GM23248 (cell line): ENCODE measurements around the gene TRMT44. TPM values are rescaled to one million over a fixed set of nuclear protein-coding genes. Genes with fewer than 3 reads are reported as not detected.

ENCODE experiments used
- DNase-seq: peaks from one replicate; pipeline ENCODE4 v3.0.0-alpha.2; 2015
- H2AFZ ChIP-seq: fragments of 200-600 bp; sonication (generic); 2 replicates; pipeline ENCODE4 v1.6.1; 2016; ENCODE audit warnings: antibody characterized with exemption
- H3F3A ChIP-seq: fragments of 200-600 bp; sonication (generic); 2 replicates; pipeline ENCODE4 v1.6.1; 2016; ENCODE audit warnings: mild to moderate bottlenecking, antibody characterized with exemption, mixed run types; ENCODE audit not compliant: insufficient read depth
- H3K27ac ChIP-seq: fragments of 200-600 bp; sonication (generic); 2 replicates; pipeline ENCODE4 v1.5.1; 2016; ENCODE audit warnings: mild to moderate bottlenecking
- H3K27me3 ChIP-seq: fragments of 200-600 bp; sonication (generic); replicated peaks from 2 replicates; pipeline ENCODE4 v1.6.1; 2016; ENCODE audit warnings: mild to moderate bottlenecking; ENCODE audit not compliant: insufficient read depth
- H3K36me3 ChIP-seq: fragments of 200-600 bp; sonication (generic); 2 replicates; pipeline ENCODE4 v1.6.1; 2016; ENCODE audit warnings: low read depth, mild to moderate bottlenecking
- H3K4me1 ChIP-seq: fragments of 200-600 bp; sonication (generic); 2 replicates; pipeline ENCODE4 v1.6.1; 2016; ENCODE audit warnings: mild to moderate bottlenecking; ENCODE audit not compliant: insufficient read depth
- H3K4me2 ChIP-seq: fragments of 200-600 bp; sonication (generic); one replicate; pipeline ENCODE4 v1.6.1; 2016; ENCODE audit warnings: mild to moderate bottlenecking; ENCODE audit not compliant: unreplicated experiment
- H3K4me3 ChIP-seq: fragments of 200-600 bp; sonication (generic); 2 replicates; pipeline ENCODE4 v1.5.1; 2016; ENCODE audit warnings: mild to moderate bottlenecking
- H3K79me2 ChIP-seq: fragments of 200-600 bp; sonication (generic); 2 replicates; pipeline ENCODE4 v1.6.1; 2016; ENCODE audit warnings: mild to moderate bottlenecking; ENCODE audit not compliant: insufficient read depth
- H3K9ac ChIP-seq: fragments of 200-600 bp; sonication (generic); 2 replicates; pipeline ENCODE4 v1.6.1; 2016; ENCODE audit warnings: mild to moderate bottlenecking
- H3K9me2 ChIP-seq: fragments of 200-600 bp; sonication (generic); 2 replicates; pipeline ENCODE4 v1.6.1; 2016; ENCODE audit warnings: mixed run types, mild to moderate bottlenecking, moderate library complexity; ENCODE audit not compliant: insufficient read depth
- H3K9me3 ChIP-seq: fragments of 200-600 bp; sonication (generic); one replicate; pipeline ENCODE4 v1.6.1; 2017; ENCODE audit warnings: low read depth
- H4K20me1 ChIP-seq: fragments of 200-600 bp; sonication (generic); 2 replicates; pipeline ENCODE4 v1.6.0; 2016; ENCODE audit not compliant: insufficient read depth
- EZH2 ChIP-seq: fragments of 200-600 bp; sonication (generic); IDR thresholded peaks from 2 replicates; pipeline ENCODE4 v1.6.1; 2018; ENCODE audit warnings: antibody characterized with exemption, mild to moderate bottlenecking; ENCODE audit not compliant: insufficient read depth, poor library complexity, severe bottlenecking
- EZH2phosphoT487 ChIP-seq: fragments of 200-600 bp; sonication (generic); IDR thresholded peaks from 2 replicates; pipeline ENCODE4 v1.6.1; 2018; ENCODE audit warnings: antibody characterized with exemption, moderate library complexity, mild to moderate bottlenecking, low read depth; ENCODE audit not compliant: insufficient read depth
- WGBS, 2 experiments: methylation state at CpG; one replicate each; pipeline ENCODE4 v1.1.6; 2015 to 2017; ENCODE audit warnings: low lambda C conversion rate in 2 of 2, low coverage in 1 of 2; ENCODE audit errors: missing lambda C conversion rate in 2 of 2; 5-methylcytosine and 5-hydroxymethylcytosine counted together
- in situ Hi-C: fragments of 300-500 bp; cut with MboI; formaldehyde crosslinking; loops from 2 replicates; pipeline ENCODE4 v1.15.0; 2020
- polyA plus RNA-seq: library from polyadenylated mRNA; unstranded; fragments of >200 nt; fragmentation: Nextera tagmentation; extraction: Ambion mirVana; gene quantifications from 2 replicates; pipeline ENCODE4 v1.2.1, GENCODE V29; 2016
- total RNA-seq: library from RNA; depleted of rRNA; stranded (reverse); fragments of >200 nt; shearing (Covaris generic); gene quantifications from 2 replicates; pipeline ENCODE4 v1.2.3, GENCODE V29; 2014

The TRMT44 gene
- total and polyA plus RNA-seq, 2 experiments from 2014 or later = 4.1 to 12.0 TPM

- H3K27ac ChIP-seq = no peak overlapping the region
- no peak overlapping the region for H3K4me2 ChIP-seq
- no peaks in the 10 kb centered on the region for H3K9me2 ChIP-seq
- H3K79me2 ChIP-seq = no peaks in the 10 kb centered on the region
- no peaks in the 10 kb centered on the region for H3K27me3 ChIP-seq
- H3K4me3 ChIP-seq = no peak overlapping the region
- H3K9me3 ChIP-seq = no peaks in the 10 kb centered on the region
- peaks cover 3% of the 10 kb centered on the region; the same call in 1 of the 2 replicates for H3K36me3 ChIP-seq
- peaks cover 16% of the 10 kb centered on the region for H3K4me1 ChIP-seq
- no peaks in the 10 kb centered on the region; the same call in 1 of the 2 replicates for H4K20me1 ChIP-seq
- in situ Hi-C loops = loop anchor here (10.0 kb wide), 1 partner anchor 124 kb away; the partner anchor contains the start of gene CPZ
- 96 to 98% methylated on average over 14 of the region's 14 CpGs for WGBS, 2 experiments
- peaks cover 17% of the 10 kb centered on the region for H3F3A ChIP-seq
- no peak for DNase-seq
- no peak overlapping the region for H2AFZ ChIP-seq
- no peak for TF ChIP-seq EZH2
- no peak for TF ChIP-seq EZH2phosphoT487
- no peak overlapping the region for H3K9ac ChIP-seq
Measured at GRCh38 chr4:8470451-8471024, 30.0 kb downstream of the TRMT44 start.

GRCh38 chr4:8471211-8471875, 30.8 kb downstream of the TRMT44 start:
- no peaks in the 10 kb centered on the region for H3K27me3 ChIP-seq
- H3K9ac ChIP-seq = no peak overlapping the region
- no peaks in the 10 kb centered on the region for H3K79me2 ChIP-seq
- TF ChIP-seq EZH2 (no peak), EZH2phosphoT487 (no peak)
- H3K4me3 ChIP-seq = no peak overlapping the region
- no peak for DNase-seq
- H3K36me3 ChIP-seq = peaks cover 8% of the 10 kb centered on the region; the same call in 1 of the 2 replicates
- no peak overlapping the region for H3K4me2 ChIP-seq
- in situ Hi-C loops = loop anchor here (10.0 kb wide), 1 partner anchor 123 kb away; the partner anchor contains the start of gene CPZ
- H4K20me1 ChIP-seq = no peaks in the 10 kb centered on the region; the same call in 1 of the 2 replicates
- peaks cover 17% of the 10 kb centered on the region for H3F3A ChIP-seq
- H3K4me1 ChIP-seq = peaks cover 16% of the 10 kb centered on the region
- no peak overlapping the region for H2AFZ ChIP-seq
- 95 to 96% methylated on average over 22 to 24 of the region's 24 CpGs for WGBS, 2 experiments
- H3K9me2 ChIP-seq = no peaks in the 10 kb centered on the region
- H3K27ac ChIP-seq = no peak overlapping the region
- H3K9me3 ChIP-seq = no peaks in the 10 kb centered on the region

GRCh38 chr4:8472158-8472688, 31.6 kb downstream of the TRMT44 start:
- TF ChIP-seq EZH2phosphoT487 (no peak), EZH2 (no peak)
- H2AFZ ChIP-seq = no peak overlapping the region
- peak overlapping the region; percentile 88 for H3K27ac ChIP-seq
- peak overlapping the region; percentile 78 for H3K9ac ChIP-seq
- WGBS, 2 experiments = 88 to 89% methylated on average over 8 of the region's 8 CpGs
- H3K9me2 ChIP-seq = no peaks in the 10 kb centered on the region
- H3K36me3 ChIP-seq = peaks cover 8% of the 10 kb centered on the region; the same call in 1 of the 2 replicates
- H3K4me3 ChIP-seq = no peak overlapping the region
- H4K20me1 ChIP-seq = no peaks in the 10 kb centered on the region; the same call in 1 of the 2 replicates
- no peak for DNase-seq
- H3K4me2 ChIP-seq = peak overlapping the region; percentile 20
- H3F3A ChIP-seq = peaks cover 17% of the 10 kb centered on the region
- H3K9me3 ChIP-seq = no peaks in the 10 kb centered on the region
- peaks cover 16% of the 10 kb centered on the region for H3K4me1 ChIP-seq
- no peaks in the 10 kb centered on the region for H3K79me2 ChIP-seq
- in situ Hi-C loops = loop anchor here (10.0 kb wide), 1 partner anchor 123 kb away; the partner anchor contains the start of gene CPZ
- H3K27me3 ChIP-seq = no peaks in the 10 kb centered on the region

GRCh38 chr4:8472689-8473197, 32.2 kb downstream of the TRMT44 start:
- no peak overlapping the region for H2AFZ ChIP-seq
- no peak overlapping the region for H3K4me3 ChIP-seq
- peak; percentile 75; the same call in 1 of the 2 replicates for TF ChIP-seq EZH2phosphoT487
- TF ChIP-seq EZH2 = no peak
- peaks cover 8% of the 10 kb centered on the region; the same call in 1 of the 2 replicates for H3K36me3 ChIP-seq
- peak overlapping the region; percentile 20 for H3K4me2 ChIP-seq
- H3K27ac ChIP-seq = peak overlapping the region; percentile 88
- H3K4me1 ChIP-seq = peaks cover 16% of the 10 kb centered on the region
- H4K20me1 ChIP-seq = no peaks in the 10 kb centered on the region; the same call in 1 of the 2 replicates
- H3K9me3 ChIP-seq = no peaks in the 10 kb centered on the region
- WGBS, 2 experiments = 14 to 18% methylated on average over 7 of the region's 7 CpGs
- peak; percentile 96 for DNase-seq
- H3K27me3 ChIP-seq = no peaks in the 10 kb centered on the region
- no peaks in the 10 kb centered on the region for H3K9me2 ChIP-seq
- in situ Hi-C loops = loop anchor here (10.0 kb wide), 1 partner anchor 122 kb away; the partner anchor contains the start of gene CPZ
- H3K9ac ChIP-seq = peak overlapping the region; percentile 78
- peaks cover 17% of the 10 kb centered on the region for H3F3A ChIP-seq
- H3K79me2 ChIP-seq = no peaks in the 10 kb centered on the region
